GM12878 (cell line): ENCODE measurements around the gene CHP1. TPM values are rescaled to one million over a fixed set of nuclear protein-coding genes. Genes with fewer than 3 reads are reported as not detected.

Experiments used
- CBX3 ChIP-seq: fragments of 200-600 bp; sonication (generic); IDR thresholded peaks from 2 replicates; pipeline ENCODE4 v1.6.1; 2016; ENCODE audit warnings: low read depth, borderline replicate concordance
- KDM1A ChIP-seq: fragments of 200-600 bp; sonication (generic); IDR thresholded peaks from 2 replicates; pipeline ENCODE4 v1.6.1; 2016; ENCODE audit warnings: borderline replicate concordance
- NFXL1 ChIP-seq: fragments of 450-650 bp; IDR thresholded peaks from 2 replicates; pipeline ENCODE4 v1.6.1; 2017; ENCODE audit warnings: antibody characterized with exemption, mild to moderate bottlenecking, borderline replicate concordance
- NR2F1 ChIP-seq: fragments of 450-650 bp; conservative IDR thresholded peaks from 2 replicates; pipeline ENCODE4 v1.6.1; 2017; ENCODE audit warnings: mild to moderate bottlenecking
- ZNF592 ChIP-seq: fragments of 450-650 bp; IDR thresholded peaks from 2 replicates; pipeline ENCODE4 v1.6.1; 2017; ENCODE audit warnings: mild to moderate bottlenecking, moderate library complexity
- ZNF687 ChIP-seq: fragments of 450-650 bp; IDR thresholded peaks from 2 replicates; pipeline ENCODE4 v1.6.1; 2017; ENCODE audit warnings: mild to moderate bottlenecking, moderate library complexity
- polyA plus RNA-seq, 11 experiments: library from polyadenylated mRNA; depleted of rRNA in 4 of 11; unstranded in 6 of 11; stranded (reverse) in 5 of 11; fragments of >200 nt; fragmentation: Nextera tagmentation in 4 of 11; fragmentation: Illumina TruSeq in 1 of 11; extraction: Ambion mirVana in 4 of 11; extraction: Trizol in 1 of 11; gene quantifications; 1 replicate in 1 of 11; 2 replicates in 10 of 11; pipeline versions ENCODE4 v1.2.1 to v1.2.3, GENCODE V29; 2011 to 2016; ENCODE audit warnings: inconsistent platforms in 2 of 11, missing spikeins in 2 of 11, low read depth in 1 of 11
- total RNA-seq, 4 experiments: library from RNA; depleted of rRNA in 3 of 4; stranded (reverse); fragments of >200 nt in 3 of 4; fragmentation: Illumina TruSeq in 1 of 4; extraction: Trizol in 1 of 4; gene quantifications; 2 replicates each; pipeline versions ENCODE4 v1.2.1 to v1.2.3, GENCODE V29; 2013 to 2021

Gene CHP1
- total and polyA plus RNA-seq, 10 of the 15 experiments (the other 5 are each of a cell fraction or from before 2014, with no cell fraction given): 25.7 to 45.9 (median 39.1) TPM

GRCh38 chr15:41283653-41284426, 52.8 kb downstream of the CHP1 start (continued):
- TF ChIP-seq NFXL1: no peak
- no peak for TF ChIP-seq KDM1A
- TF ChIP-seq CBX3: no peak
- TF ChIP-seq ZNF592: no peak
- TF ChIP-seq ZNF687: no peak
- TF ChIP-seq NR2F1: 0 out of 2 replicates have a peak, but pooled peaks have one; percentile 20
